ENCODE measurements around the gene KCNMA1.
"Not testable (repeated sequence)": the region's sequence is repeated elsewhere in the genome, so short reads cannot be mapped to it uniquely, and the experiment has no call there.

KCNMA1 gene

GRCh38 chr10:77532068-77532467 is 105.5 kb downstream of the KCNMA1 start:
- no peak for DNase-seq (ENCODE audit: low read depth)

GRCh38 chr10:77531441-77532001 is 106.1 kb downstream of the KCNMA1 start:
- peak; percentile 57 for DNase-seq (ENCODE audit: low read depth)

- no peak for DNase-seq (ENCODE audit: low read depth)
Measured at GRCh38 chr10:77530011-77530410, 107.6 kb downstream of the KCNMA1 start.

- no peak for DNase-seq (ENCODE audit: low read depth)
Measured at GRCh38 chr10:77529050-77529576, 108.5 kb downstream of the KCNMA1 start.

GRCh38 chr10:77527839-77528238 is 109.8 kb downstream of the KCNMA1 start:
- no peak for DNase-seq (ENCODE audit: low read depth)

GRCh38 chr10:77526868-77527617 is 110.6 kb downstream of the KCNMA1 start:
- DNase-seq (ENCODE audit: low read depth): no peak

GRCh38 chr10:77524281-77524711 is 113.3 kb downstream of the KCNMA1 start:
- DNase-seq (ENCODE audit: low read depth): peak; percentile 89

- DNase-seq (ENCODE audit: low read depth): no peak
Measured at GRCh38 chr10:77522268-77522809, 115.3 kb downstream of the KCNMA1 start.

GRCh38 chr10:77520995-77521394 is 116.6 kb downstream of the KCNMA1 start:
- no peak for DNase-seq (ENCODE audit: low read depth)

- DNase-seq (ENCODE audit: low read depth): no peak
Measured at GRCh38 chr10:77520290-77520689, 117.3 kb downstream of the KCNMA1 start.

- DNase-seq (ENCODE audit: low read depth): not testable (repeated sequence)
Measured at GRCh38 chr10:77519791-77520190, 117.8 kb downstream of the KCNMA1 start.

GRCh38 chr10:77518910-77519274 is 118.7 kb downstream of the KCNMA1 start:
- DNase-seq (ENCODE audit: low read depth): no peak

GRCh38 chr10:77518241-77518909 is 119.2 kb downstream of the KCNMA1 start:
- DNase-seq (ENCODE audit: low read depth): no peak

GRCh38 chr10:77516575-77516974 is 121.0 kb downstream of the KCNMA1 start:
- no peak for DNase-seq (ENCODE audit: low read depth)

GRCh38 chr10:77514870-77515269 is 122.7 kb downstream of the KCNMA1 start:
- no peak for DNase-seq (ENCODE audit: low read depth)

GRCh38 chr10:77513781-77514331 is 123.8 kb downstream of the KCNMA1 start:
- peak; percentile 73 for DNase-seq (ENCODE audit: low read depth)

GRCh38 chr10:77513220-77513619 is 124.4 kb downstream of the KCNMA1 start:
- no peak for DNase-seq (ENCODE audit: low read depth)

GRCh38 chr10:77512219-77512578 is 125.4 kb downstream of the KCNMA1 start:
- no peak for DNase-seq (ENCODE audit: low read depth)

- no peak for DNase-seq (ENCODE audit: low read depth)
Measured at GRCh38 chr10:77511498-77512218, 126.0 kb downstream of the KCNMA1 start.

GRCh38 chr10:77510695-77511094 is 126.9 kb downstream of the KCNMA1 start:
- no peak for DNase-seq (ENCODE audit: low read depth)

GRCh38 chr10:77510294-77510693 is 127.3 kb downstream of the KCNMA1 start:
- no peak for DNase-seq (ENCODE audit: low read depth)

GRCh38 chr10:77509391-77509790 is 128.2 kb downstream of the KCNMA1 start:
- DNase-seq (ENCODE audit: low read depth): no peak

All from GM04504 (cell line).